Kidney (tissue), 14 donors: ENCODE data around the gene VDR. TPM values are rescaled to one million over a fixed set of nuclear protein-coding genes. Genes with fewer than 3 reads are reported as not detected.

Experiments
- DNase-seq, 5 donors: peaks; one replicate each; pipeline ENCODE4 v3.0.0-alpha.2; 2013 to 2020
- FAIRE-seq: peaks from 2 replicates; lab custom pipeline; 2012; peaks lifted over from hg19 to GRCh38; lab: Jason Lieb, UNC
- H3K27ac ChIP-seq, 2 donors: one replicate each; pipeline ENCODE4 v1.7.0; 2013; ENCODE audit warnings: low read depth in 2 of 2, low read length in 2 of 2, inconsistent platforms in 1 of 2
- H3K27me3 ChIP-seq: one replicate; pipeline ENCODE4 v1.7.1; 2013; ENCODE audit warnings: low read length, inconsistent platforms; ENCODE audit not compliant: control insufficient read depth, insufficient read depth
- H3K36me3 ChIP-seq, 3 donors: one replicate each; pipeline versions ENCODE4 v1.7.0 to v1.7.1; 2013; ENCODE audit warnings: low read length in 3 of 3, control low read depth in 1 of 3, inconsistent platforms in 1 of 3; ENCODE audit not compliant: insufficient read depth in 3 of 3, control insufficient read depth in 2 of 3
- H3K4me1 ChIP-seq, 3 donors: one replicate each; pipeline versions ENCODE4 v1.7.0 to v1.7.1; 2013; ENCODE audit warnings: low read length in 3 of 3, inconsistent platforms in 1 of 3, low read depth in 1 of 3; ENCODE audit not compliant: control insufficient read depth in 2 of 3, insufficient read depth in 2 of 3
- H3K4me3 ChIP-seq, 3 donors: one replicate each; pipeline versions ENCODE4 v1.7.0 to v1.8.1; 2013; ENCODE audit warnings: low read length in 3 of 3, control low read depth in 1 of 3, inconsistent platforms in 1 of 3
- H3K9ac ChIP-seq, 3 donors: one replicate each; pipeline versions ENCODE4 v1.7.0 to v1.7.1; 2013; ENCODE audit warnings: low read length in 3 of 3, control low read depth in 1 of 3, inconsistent platforms in 1 of 3
- H3K9me3 ChIP-seq, 3 donors: one replicate each; pipeline versions ENCODE4 v1.7.0 to v1.7.1; 2013; ENCODE audit warnings: low read length in 3 of 3, control low read depth in 1 of 3, inconsistent platforms in 1 of 3; ENCODE audit not compliant: control insufficient read depth in 2 of 3, insufficient read depth in 1 of 3
- intact Hi-C: fragments of 100-400 bp; cut with DNase I; formaldehyde crosslinking; loops from one replicate; pipeline ENCODE4 v1.11.1; 2022
- polyA plus RNA-seq: library from polyadenylated mRNA; stranded (reverse); fragments of 350-450 nt; fragmentation: Illumina TruSeq; extraction: RNeasy Lipid Tissue Mini Kit (QIAGEN cat#74804); gene quantifications from one replicate; pipeline ENCODE4 v1.2.3, GENCODE V29; 2014; ENCODE audit warnings: low read depth, low replicate concordance; ENCODE audit not compliant: insufficient read depth
- total RNA-seq: library from RNA; stranded (reverse); fragmentation: NEBNext Ultra II Directional; extraction: Animal tissue kit (Norgen Biotek cat#: 25700); gene quantifications from one replicate; pipeline ENCODE4 v1.2.1, GENCODE V29; 2021
- TF ChIP-seq, protein P1 (sequence below): IDR thresholded peaks from 3 replicates; pipeline ENCODE4 v1.5.1; 2012; ENCODE audit warnings: mild to moderate bottlenecking, moderate library complexity, borderline replicate concordance; ENCODE audit not compliant: insufficient read depth; ENCODE audit errors: extremely low read depth
- donor health status: control.
- donor health status: control.
- donor health status: control.
- donor health status: control.
- donor health status: control.
- donor health status: DM: yes; HTN: yes; CAD: no.
- donor health status: Normal renal cell carcinoma (clear cell type).

The VDR gene
- total and polyA plus RNA-seq, 2 donors from 2014 or later: 14.8 to 19.1 TPM

DNA sequence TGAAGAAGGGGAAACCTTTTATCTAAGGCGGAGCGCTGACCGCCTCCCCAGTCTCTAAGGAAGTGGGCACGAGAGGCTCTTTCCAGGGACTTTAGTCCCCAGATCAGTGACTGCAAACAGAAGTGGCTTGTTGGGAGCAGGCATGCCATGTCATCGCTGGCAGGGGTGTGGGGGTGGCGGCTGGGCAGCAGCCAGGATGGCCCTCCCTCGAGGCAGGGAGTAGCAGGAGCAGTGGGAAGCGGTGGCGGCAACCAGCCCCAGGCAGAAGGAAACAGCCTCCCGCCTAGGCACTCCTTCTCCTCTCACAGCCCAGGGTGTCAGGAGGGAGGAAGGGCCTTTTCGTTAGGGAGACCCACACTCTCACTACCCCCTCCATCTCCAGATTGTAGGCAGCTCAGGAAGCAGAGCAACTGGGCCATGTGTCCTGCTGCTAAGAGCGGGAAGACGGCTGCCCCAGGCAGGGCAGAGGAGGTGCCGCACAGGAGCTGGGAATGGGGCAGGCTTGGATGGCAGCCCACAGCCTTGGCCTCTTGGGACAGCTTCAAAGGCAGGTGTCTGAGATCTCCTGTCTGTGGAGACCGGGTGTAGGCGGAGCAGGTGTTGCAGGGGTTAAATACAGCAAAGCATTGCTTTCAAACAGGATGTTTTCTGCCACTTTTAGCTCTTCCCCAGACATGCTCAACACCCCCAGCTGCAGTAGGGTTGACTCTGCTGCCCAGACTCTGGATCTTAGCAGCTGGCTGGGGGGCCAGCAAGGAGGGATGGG, 21.8 kb downstream of the VDR start:
- Histone ChIP-seq H3K4me3 (peak overlapping the region in 1 of 3 donors; percentile 9), H3K9ac (no peak overlapping the region)
- DNase-seq: peak in 2 of 5 donors; percentile 35 to 39

DNA sequence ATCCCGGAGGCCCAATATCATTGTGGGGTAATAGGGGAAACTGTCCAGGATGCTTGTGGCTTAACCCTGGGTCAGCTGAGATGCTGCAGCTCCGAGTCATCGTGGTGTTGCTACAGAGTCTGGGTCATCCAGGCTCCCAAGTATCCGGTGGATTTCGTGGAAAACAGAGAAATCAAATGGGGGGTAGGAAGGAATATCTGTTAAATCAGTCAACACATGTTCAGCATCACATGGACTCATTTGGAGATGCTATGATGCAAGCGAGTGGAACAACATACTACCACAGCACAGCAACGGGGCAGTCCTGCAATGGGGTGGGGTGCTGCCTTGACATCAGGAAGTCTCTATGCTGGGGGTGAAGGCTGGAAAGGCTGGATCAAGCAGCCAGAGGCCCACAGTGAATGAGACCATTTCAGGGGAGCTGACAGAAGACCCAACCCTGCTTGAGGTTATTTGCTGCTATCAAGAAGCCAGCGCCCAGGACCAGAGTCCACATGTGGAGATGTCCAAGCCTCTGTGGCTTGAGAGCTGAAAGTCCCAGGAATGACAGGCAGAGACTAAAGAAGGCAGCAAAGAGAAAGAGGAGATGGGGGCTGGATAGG, 22.9 kb downstream of the VDR start:
- Histone ChIP-seq H3K4me1 (peaks cover 0 to 13% (median 6%) of the 10 kb centered on the region in 3 donors), H3K36me3 (peaks cover 0 to 9% (median 6%) of the 10 kb centered on the region in 3 donors), H3K27ac (no peak overlapping the region), H3K9me3 (no peaks in the 10 kb centered on the region), H3K27me3 (no peaks in the 10 kb centered on the region), H3K4me3 (no peak overlapping the region), H3K9ac (no peak overlapping the region)
- TF ChIP-seq, protein P1, sequence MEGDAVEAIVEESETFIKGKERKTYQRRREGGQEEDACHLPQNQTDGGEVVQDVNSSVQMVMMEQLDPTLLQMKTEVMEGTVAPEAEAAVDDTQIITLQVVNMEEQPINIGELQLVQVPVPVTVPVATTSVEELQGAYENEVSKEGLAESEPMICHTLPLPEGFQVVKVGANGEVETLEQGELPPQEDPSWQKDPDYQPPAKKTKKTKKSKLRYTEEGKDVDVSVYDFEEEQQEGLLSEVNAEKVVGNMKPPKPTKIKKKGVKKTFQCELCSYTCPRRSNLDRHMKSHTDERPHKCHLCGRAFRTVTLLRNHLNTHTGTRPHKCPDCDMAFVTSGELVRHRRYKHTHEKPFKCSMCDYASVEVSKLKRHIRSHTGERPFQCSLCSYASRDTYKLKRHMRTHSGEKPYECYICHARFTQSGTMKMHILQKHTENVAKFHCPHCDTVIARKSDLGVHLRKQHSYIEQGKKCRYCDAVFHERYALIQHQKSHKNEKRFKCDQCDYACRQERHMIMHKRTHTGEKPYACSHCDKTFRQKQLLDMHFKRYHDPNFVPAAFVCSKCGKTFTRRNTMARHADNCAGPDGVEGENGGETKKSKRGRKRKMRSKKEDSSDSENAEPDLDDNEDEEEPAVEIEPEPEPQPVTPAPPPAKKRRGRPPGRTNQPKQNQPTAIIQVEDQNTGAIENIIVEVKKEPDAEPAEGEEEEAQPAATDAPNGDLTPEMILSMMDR: no peak
- DNase-seq (peak in 1 of 5 donors; percentile 71), FAIRE-seq (no peak)
- intact Hi-C loops: no loop called here

More for the DNA sequence above, 21.8 kb downstream of the VDR start:
- TF ChIP-seq, protein P1: no peak
- Histone ChIP-seq H3K4me1 (peaks cover 0 to 17% (median 6%) of the 10 kb centered on the region in 3 donors), H3K36me3 (peaks cover 0 to 8% (median 6%) of the 10 kb centered on the region in 3 donors), H3K9me3 (no peaks in the 10 kb centered on the region), H3K27me3 (no peaks in the 10 kb centered on the region), H3K27ac (no peak overlapping the region)
- intact Hi-C loops: no loop called here
- no peak for FAIRE-seq

DNA sequence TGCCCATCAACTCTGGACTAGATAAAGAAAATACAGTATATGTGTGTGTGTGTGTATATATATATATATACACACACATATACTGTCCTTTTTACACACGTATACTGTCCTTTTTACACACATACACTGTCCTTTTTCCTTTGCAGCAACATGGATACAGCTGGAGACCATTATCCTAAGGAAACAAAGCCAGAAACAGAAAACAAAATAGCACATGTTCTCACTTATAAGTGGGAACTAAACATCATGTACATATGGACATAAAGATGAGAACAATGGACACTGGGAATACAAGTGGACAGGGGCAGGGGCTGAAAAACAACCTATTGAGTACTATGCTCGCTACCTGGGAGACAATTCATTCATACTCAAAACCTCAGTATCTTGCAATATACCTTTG, 23.7 kb downstream of the VDR start:
- FAIRE-seq: no peak
- intact Hi-C loops: no loop called here
- no peak for DNase-seq
- H3K9ac ChIP-seq: no peak overlapping the region
- H3K4me3 ChIP-seq: no peak overlapping the region
- TF ChIP-seq, protein P1: no peak
- no peak overlapping the region for H3K27ac ChIP-seq
- H3K4me1 ChIP-seq: peaks cover 0 to 9% (median 6%) of the 10 kb centered on the region in 3 donors
- H3K36me3 ChIP-seq: peaks cover 0 to 11% (median 6%) of the 10 kb centered on the region in 3 donors
- H3K27me3 ChIP-seq: no peaks in the 10 kb centered on the region
- H3K9me3 ChIP-seq: no peaks in the 10 kb centered on the region
